ENCODE results near the gene CORIN. TPM values are rescaled to one million over a fixed set of nuclear protein-coding genes. Genes with fewer than 3 reads are reported as not detected.

The CORIN gene
- total and polyA plus RNA-seq, 2 of the 4 experiments (the other 2 are of a cell fraction): 20.3 to 24.7 TPM

- no peak overlapping the region for H3K4me2 ChIP-seq (ENCODE audit: low read depth, low read length)
- no peak overlapping the region for H2AK5ac ChIP-seq (ENCODE audit: low read depth, low read length)
- no peaks in the 10 kb centered on the region for H3K27me3 ChIP-seq (ENCODE audit: control insufficient read depth, insufficient read depth, low read length)
- no peak overlapping the region for H2AFZ ChIP-seq (replicated peaks; ENCODE audit: low read length, poor library complexity)
- intact Hi-C loops (cut with micrococcal nuclease) (no loop called here), dilution Hi-C loops (cut with HindIII; ENCODE audit: low sequenced_read_pairs, unreplicated experiment) (no loop called here), in situ Hi-C loops (cut with MboI; ENCODE audit: low sequenced_read_pairs) (no loop called here)
- H3K4ac ChIP-seq (ENCODE audit: low read depth, low read length): no peak overlapping the region
- CTCF ChIA-PET: no interaction called here
- peaks cover 8% of the 10 kb centered on the region for H3K4me1 ChIP-seq (ENCODE audit: control insufficient read depth, insufficient read depth, low read length)
- no peaks in the 10 kb centered on the region for H4K20me1 ChIP-seq (ENCODE audit: insufficient read depth, low read length)
- TF ChIP-seq CHD1 (IDR thresholded peaks at IDR 0.05; ENCODE audit: low read depth, low read length) (no peak), FOS (IDR thresholded peaks at IDR 0.05; ENCODE audit: low read depth, low read length) (no peak), BHLHE40 (IDR thresholded peaks at IDR 0.05; ENCODE audit: low read depth, low read length) (no peak), CEBPB (IDR thresholded peaks at IDR 0.05; ENCODE audit: low read depth, low read length) (no peak), SMC3 (IDR thresholded peaks at IDR 0.05; ENCODE audit: low read depth, low read length) (no peak), CTCF (conservative IDR thresholded peaks at IDR 0.05; ENCODE audit: low read depth, low read length) (no peak)
- no TSS peak for BruUV-seq (replicated peaks)
- ATAC-seq (ENCODE audit: low read depth) (no peak), DNase-seq (no peak)
- no peak overlapping the region for H3K18ac ChIP-seq (ENCODE audit: low read depth, low read length)
- no peak overlapping the region for H2BK15ac ChIP-seq (ENCODE audit: low read depth, low read length)
- no peaks in the 10 kb centered on the region for H3K9me1 ChIP-seq (ENCODE audit: insufficient read depth, low read length)
- no peak overlapping the region for H4K91ac ChIP-seq (ENCODE audit: insufficient read depth, low read depth, low read length)
- H3K9me3 ChIP-seq (ENCODE audit: control insufficient read depth, insufficient read depth, low read length): no peaks in the 10 kb centered on the region
- H3K9ac ChIP-seq (ENCODE audit: low read depth, low read length): no peak overlapping the region
- H3K79me1 ChIP-seq (ENCODE audit: low read depth in 1 of 2, low read length in 2 of 2): peaks cover 0 to 2% of the 10 kb centered on the region in 2 experiments; a peak in 2 of 4 replicates
- H2AK9ac ChIP-seq (replicated peaks; ENCODE audit: low read depth, low read length, poor library complexity): no peak overlapping the region
- H2BK20ac ChIP-seq (ENCODE audit: low read depth, low read length): no peak overlapping the region
- H4K8ac ChIP-seq (ENCODE audit: low read depth in 2 of 2, low read length in 2 of 2): no peak overlapping the region; a peak in 1 of 4 replicates
- no peak overlapping the region for H3K27ac ChIP-seq (ENCODE audit: insufficient read depth, low read length)
- H4K5ac ChIP-seq (ENCODE audit: low read depth, low read length): no peak overlapping the region
- 0 out of 2 replicates have a peak, but pooled peaks cover 3% of the 10 kb centered on the region for H3K36me3 ChIP-seq (ENCODE audit: control insufficient read depth, insufficient read depth, low read length)
- H3K56ac ChIP-seq (ENCODE audit: extremely low read depth, insufficient read depth, low read length): no peak overlapping the region; the same call in 1 of the 2 replicates
- H3K23ac ChIP-seq (ENCODE audit: low read depth, low read length): no peak overlapping the region
- POLR2A ChIA-PET (ENCODE audit: unreplicated experiment): no interaction called here
- no peak overlapping the region for H3K4me3 ChIP-seq (ENCODE audit: insufficient read depth, low read depth, low read length)
- WGBS, 2 experiments (ENCODE audit: extremely low coverage in 2 of 2, insufficient read length in 1 of 2): no CpG with 5 or more reads among the region's 2 CpGs
- H2BK5ac ChIP-seq (ENCODE audit: low read depth, low read length, poor library complexity, severe bottlenecking): no peak overlapping the region
- H3K14ac ChIP-seq (replicated peaks; ENCODE audit: low read depth, low read length): no peak overlapping the region
- H2BK120ac ChIP-seq (ENCODE audit: low read depth, low read length): no peak overlapping the region
These were observed 10.2 kb upstream of the CORIN start for GRCh38 chr4:47848041-47848440.
